MM.1S (cell line): ENCODE data around the gene ARHGAP40.

Experiments used
- DNase-seq: peaks from one replicate; pipeline ENCODE4 v3.0.0-alpha.2; 2015
- H2AFZ ChIP-seq: fragments of 300-600 bp; sonication (generic); 2 replicates; pipeline ENCODE4 v1.6.0; 2016; ENCODE audit warnings: antibody characterized with exemption, low read length
- H3F3A ChIP-seq: fragments of 300-600 bp; sonication (generic); 2 replicates; pipeline ENCODE4 v1.6.1; 2016; ENCODE audit warnings: mild to moderate bottlenecking, antibody characterized with exemption, low read length, moderate library complexity, mixed read lengths; ENCODE audit not compliant: insufficient read depth
- H3K27ac ChIP-seq: fragments of 300-600 bp; sonication (generic); 2 replicates; pipeline ENCODE4 v1.5.1; 2016; ENCODE audit warnings: mild to moderate bottlenecking, low read length
- H3K27me3 ChIP-seq: fragments of 300-600 bp; sonication (generic); replicated peaks from 2 replicates; pipeline ENCODE4 v1.6.0; 2016; ENCODE audit warnings: low read length; ENCODE audit not compliant: insufficient read depth
- H3K36me3 ChIP-seq: fragments of 300-600 bp; sonication (generic); replicated peaks from 2 replicates; pipeline ENCODE4 v1.6.1; 2016; ENCODE audit warnings: mild to moderate bottlenecking, low read length, mixed read lengths; ENCODE audit not compliant: insufficient read depth
- H3K4me1 ChIP-seq: fragments of 300-600 bp; sonication (generic); 2 replicates; pipeline ENCODE4 v1.6.1; 2016; ENCODE audit warnings: low read length, mixed read lengths
- H3K4me2 ChIP-seq: fragments of 300-600 bp; sonication (generic); 2 replicates; pipeline ENCODE4 v1.6.0; 2016; ENCODE audit warnings: low read depth, low read length
- H3K4me3 ChIP-seq: fragments of 300-600 bp; sonication (generic); 2 replicates; pipeline ENCODE4 v1.5.1; 2016; ENCODE audit warnings: low read length, mixed read lengths
- H3K79me2 ChIP-seq: fragments of 300-600 bp; sonication (generic); 2 replicates; pipeline ENCODE4 v1.6.1; 2016; ENCODE audit warnings: mixed run types, low read length, mixed read lengths
- H3K9ac ChIP-seq: fragments of 300-600 bp; sonication (generic); 2 replicates; pipeline ENCODE4 v1.6.1; 2016; ENCODE audit warnings: low read length, mixed read lengths
- H3K9me2 ChIP-seq: fragments of 300-600 bp; sonication (generic); replicated peaks from 2 replicates; pipeline ENCODE4 v1.6.1; 2016; ENCODE audit warnings: mild to moderate bottlenecking, low read length, mixed read lengths; ENCODE audit not compliant: insufficient read depth
- H3K9me3 ChIP-seq: fragments of 300-600 bp; sonication (generic); replicated peaks from 2 replicates; pipeline ENCODE4 v1.6.1; 2016; ENCODE audit warnings: mild to moderate bottlenecking, low read length, mixed read lengths; ENCODE audit not compliant: insufficient read depth
- H4K20me1 ChIP-seq: fragments of 300-600 bp; sonication (generic); 2 replicates; pipeline ENCODE4 v1.6.1; 2016; ENCODE audit warnings: mild to moderate bottlenecking, low read length, moderate library complexity, mixed read lengths; ENCODE audit not compliant: insufficient read depth
- CTCF ChIP-seq: fragments of 300-600 bp; sonication (generic); IDR thresholded peaks from 2 replicates; pipeline ENCODE4 v1.5.1; 2016; ENCODE audit warnings: antibody characterized with exemption, low read length, mixed read lengths
- EZH2 ChIP-seq: fragments of 300-600 bp; sonication (generic); optimal IDR thresholded peaks from 2 replicates; pipeline ENCODE3; 2017; ENCODE audit warnings: low read depth, mild to moderate bottlenecking, antibody characterized with exemption, low read length, mixed read lengths
- EZH2phosphoT487 ChIP-seq: fragments of 300-600 bp; sonication (generic); IDR thresholded peaks from 2 replicates; pipeline ENCODE4 v1.6.1; 2018; ENCODE audit warnings: antibody characterized with exemption, low read length

The ARHGAP40 gene

GRCh38 chr20:38651562-38651961 is 50.0 kb downstream of the ARHGAP40 start:
- no peak overlapping the region for H2AFZ ChIP-seq
- H4K20me1 ChIP-seq = no peaks in the 10 kb centered on the region
- H3K4me1 ChIP-seq = peaks cover under 1% of the 10 kb centered on the region; the same call in 1 of the 2 replicates
- H3K4me2 ChIP-seq = no peak overlapping the region
- H3K79me2 ChIP-seq = no peaks in the 10 kb centered on the region
- H3K9me2 ChIP-seq = no peaks in the 10 kb centered on the region
- H3K9ac ChIP-seq = no peak overlapping the region
- no peak for TF ChIP-seq EZH2phosphoT487
- no peak for TF ChIP-seq CTCF
- TF ChIP-seq EZH2 = no peak
- no peak for DNase-seq
- no peaks in the 10 kb centered on the region for H3F3A ChIP-seq
- H3K4me3 ChIP-seq = no peak overlapping the region
- no peaks in the 10 kb centered on the region for H3K9me3 ChIP-seq
- no peak overlapping the region for H3K27ac ChIP-seq
- no peaks in the 10 kb centered on the region for H3K36me3 ChIP-seq
- peaks cover 19% of the 10 kb centered on the region; the same call in 1 of the 2 replicates for H3K27me3 ChIP-seq

- no peak for DNase-seq
- H3K4me3 ChIP-seq = no peak overlapping the region
- H3K79me2 ChIP-seq = no peaks in the 10 kb centered on the region
- no peak overlapping the region for H3K4me2 ChIP-seq
- H3K27ac ChIP-seq = no peak overlapping the region
- no peaks in the 10 kb centered on the region for H4K20me1 ChIP-seq
- no peaks in the 10 kb centered on the region for H3F3A ChIP-seq
- H3K9me3 ChIP-seq = no peaks in the 10 kb centered on the region
- no peak overlapping the region for H2AFZ ChIP-seq
- no peaks in the 10 kb centered on the region for H3K9me2 ChIP-seq
- H3K27me3 ChIP-seq = peaks cover 19% of the 10 kb centered on the region; the same call in 1 of the 2 replicates
- TF ChIP-seq EZH2 (no peak), CTCF (no peak), EZH2phosphoT487 (no peak)
- H3K9ac ChIP-seq = no peak overlapping the region
- H3K4me1 ChIP-seq = no peaks in the 10 kb centered on the region
- H3K36me3 ChIP-seq = no peaks in the 10 kb centered on the region
Observed at GRCh38 chr20:38652995-38653394, 51.4 kb downstream of the ARHGAP40 start.

GRCh38 chr20:38657390-38657789 is 55.8 kb downstream of the ARHGAP40 start:
- Histone ChIP-seq H3K27ac (no peak overlapping the region), H3K9me3 (no peaks in the 10 kb centered on the region), H3K4me3 (no peak overlapping the region), H3K36me3 (no peaks in the 10 kb centered on the region), H3K4me2 (no peak overlapping the region), H3K9ac (no peak overlapping the region), H2AFZ (no peak overlapping the region), H3F3A (no peaks in the 10 kb centered on the region), H3K79me2 (no peaks in the 10 kb centered on the region), H3K4me1 (no peaks in the 10 kb centered on the region), H3K9me2 (no peaks in the 10 kb centered on the region), H3K27me3 (peaks cover 15% of the 10 kb centered on the region; the same call in 1 of the 2 replicates), H4K20me1 (no peaks in the 10 kb centered on the region)
- no peak for DNase-seq
- TF ChIP-seq EZH2 (no peak), CTCF (no peak), EZH2phosphoT487 (no peak)
